ENCODE measurements around the gene APMAP.

The APMAP gene

GRCh38 chr20:25008388-25009217 lies 16.1 kb upstream of the APMAP start:
- Histone ChIP-seq H3K4me1 (ENCODE audit: low read length) (no peaks in the 10 kb centered on the region), H3K36me3 (replicated peaks; ENCODE audit: low read depth, low read length) (no peaks in the 10 kb centered on the region), H3K9me3 (ENCODE audit: insufficient read depth, low read length) (no peaks in the 10 kb centered on the region), H3K4me3 (ENCODE audit: low read length) (no peak overlapping the region), H4K20me1 (ENCODE audit: insufficient read depth, low read length) (no peaks in the 10 kb centered on the region; the same call in 1 of the 2 replicates), H3K9ac (ENCODE audit: low read length) (no peak overlapping the region), H3K27ac (ENCODE audit: low read length) (no peak overlapping the region), H3K79me2 (ENCODE audit: low read length) (no peaks in the 10 kb centered on the region), H2AFZ (ENCODE audit: low read depth, low read length) (no peak overlapping the region), H3K4me2 (ENCODE audit: low read length) (no peak overlapping the region), H3K27me3 (ENCODE audit: low read depth, low read length) (no peaks in the 10 kb centered on the region)
- TF ChIP-seq EZH2phosphoT487 (IDR thresholded peaks at IDR 0.05; ENCODE audit: low read depth), result no peak
- no peak for TF ChIP-seq CTCF (IDR thresholded peaks at IDR 0.05; ENCODE audit: low read depth, low read length)

DNA sequence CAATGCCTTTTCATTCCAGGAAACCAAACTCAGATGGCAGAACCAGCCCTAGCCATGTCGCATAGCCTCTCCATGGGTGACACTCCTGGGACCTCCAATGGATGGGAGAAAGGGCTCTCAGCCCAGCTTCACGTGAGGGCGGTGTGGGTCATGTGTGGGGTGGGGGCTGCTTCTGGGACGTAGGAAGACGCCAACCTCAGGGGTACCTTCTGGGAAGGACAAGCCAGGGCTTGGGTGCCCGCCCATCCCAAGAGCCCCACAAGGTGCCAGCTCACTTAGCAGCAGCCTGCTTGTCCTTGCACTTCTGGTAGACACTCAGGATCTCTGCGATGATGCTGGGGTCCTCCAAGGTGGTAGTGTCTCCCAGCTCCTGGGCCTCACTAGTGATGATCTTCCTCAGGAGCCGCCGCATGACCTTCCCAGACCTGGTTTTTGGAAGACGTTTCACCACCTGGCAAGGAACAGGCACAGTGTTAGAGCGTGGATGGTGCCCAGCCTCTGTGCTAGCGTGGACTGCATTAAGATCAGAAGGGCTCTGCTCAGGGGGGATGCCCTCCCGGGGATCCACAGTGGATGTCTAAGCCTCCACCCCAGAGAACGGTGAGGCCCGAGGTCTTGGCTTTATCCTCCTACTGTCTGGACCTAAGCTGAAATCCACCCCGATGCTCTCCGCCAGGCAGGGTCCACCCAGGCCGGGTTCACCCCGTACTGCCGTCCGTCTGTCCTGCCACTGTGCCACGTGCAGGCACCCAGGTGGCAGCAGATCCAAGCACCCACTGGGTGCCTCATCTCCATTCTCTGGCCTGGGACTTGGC lies 15.1 kb upstream of the APMAP start:
- H3K4me3 ChIP-seq (ENCODE audit: low read length), result no peak overlapping the region
- H3K27me3 ChIP-seq (ENCODE audit: low read depth, low read length), result no peaks in the 10 kb centered on the region
- no peak overlapping the region for H3K4me2 ChIP-seq (ENCODE audit: low read length)
- no peaks in the 10 kb centered on the region for H3K79me2 ChIP-seq (ENCODE audit: low read length)
- no peak overlapping the region for H3K27ac ChIP-seq (ENCODE audit: low read length)
- H3K4me1 ChIP-seq (ENCODE audit: low read length), result no peaks in the 10 kb centered on the region
- TF ChIP-seq CTCF (IDR thresholded peaks at IDR 0.05; ENCODE audit: low read depth, low read length) (no peak), EZH2phosphoT487 (IDR thresholded peaks at IDR 0.05; ENCODE audit: low read depth) (no peak)
- no peaks in the 10 kb centered on the region; the same call in 1 of the 2 replicates for H3K9me3 ChIP-seq (ENCODE audit: insufficient read depth, low read length)
- H3K36me3 ChIP-seq (replicated peaks; ENCODE audit: low read depth, low read length), result no peaks in the 10 kb centered on the region
- H3K9ac ChIP-seq (ENCODE audit: low read length), result no peak overlapping the region
- no peak overlapping the region for H2AFZ ChIP-seq (ENCODE audit: low read depth, low read length)
- no peaks in the 10 kb centered on the region; the same call in 1 of the 2 replicates for H4K20me1 ChIP-seq (ENCODE audit: insufficient read depth, low read length)

DNA sequence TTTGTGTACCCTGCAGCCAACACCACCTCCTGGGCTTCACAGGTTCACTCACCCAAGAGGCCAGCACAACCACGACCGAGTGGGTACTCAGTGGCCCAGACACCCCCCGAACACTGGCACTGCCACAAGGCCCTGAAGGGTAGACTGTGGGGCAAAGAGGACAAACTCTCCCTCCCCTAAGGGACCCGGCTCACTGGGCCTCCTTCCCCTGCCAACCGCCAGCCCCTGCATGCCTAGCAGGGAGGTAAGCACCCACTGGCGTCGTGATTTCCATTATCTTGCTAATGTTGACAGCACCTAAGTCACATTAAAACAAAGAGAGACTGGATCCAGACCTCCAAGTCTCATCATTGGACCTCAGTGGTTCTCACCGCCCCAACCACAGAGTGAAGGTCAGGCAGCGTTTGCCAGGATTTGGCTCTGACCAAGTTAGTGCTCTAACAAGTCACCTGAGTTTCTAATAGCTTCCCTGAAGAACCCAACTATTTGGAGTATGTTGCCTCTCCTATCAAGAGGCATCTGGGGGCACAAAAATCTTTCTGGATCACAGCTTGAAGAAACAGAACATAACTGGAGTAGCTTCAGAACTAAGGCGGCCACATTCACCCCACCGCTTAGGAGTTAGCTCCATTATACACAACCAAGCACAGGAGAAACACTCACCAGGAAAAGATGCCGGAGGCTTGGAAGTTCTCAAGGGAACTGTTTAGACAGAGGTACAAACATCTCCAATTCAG lies 14.0 kb upstream of the APMAP start:
- Histone ChIP-seq H3K27me3 (ENCODE audit: low read depth, low read length) (no peaks in the 10 kb centered on the region), H2AFZ (ENCODE audit: low read depth, low read length) (no peak overlapping the region), H3K9me3 (ENCODE audit: insufficient read depth, low read length) (no peaks in the 10 kb centered on the region; the same call in 1 of the 2 replicates), H3K27ac (ENCODE audit: low read length) (no peak overlapping the region), H3K36me3 (replicated peaks; ENCODE audit: low read depth, low read length) (no peaks in the 10 kb centered on the region), H3K9ac (ENCODE audit: low read length) (no peak overlapping the region), H3K79me2 (ENCODE audit: low read length) (no peaks in the 10 kb centered on the region), H3K4me1 (ENCODE audit: low read length) (no peaks in the 10 kb centered on the region), H4K20me1 (ENCODE audit: insufficient read depth, low read length) (no peaks in the 10 kb centered on the region; the same call in 1 of the 2 replicates), H3K4me2 (ENCODE audit: low read length) (no peak overlapping the region), H3K4me3 (ENCODE audit: low read length) (no peak overlapping the region)
- TF ChIP-seq EZH2phosphoT487 (IDR thresholded peaks at IDR 0.05; ENCODE audit: low read depth), result no peak
- no peak for TF ChIP-seq CTCF (IDR thresholded peaks at IDR 0.05; ENCODE audit: low read depth, low read length)

Measured in OCI-LY3 (cell line).